Frontal cortex (tissue), 4 donors: ENCODE measurements around the gene TCAP. TPM values are rescaled to one million over a fixed set of nuclear protein-coding genes. Genes with fewer than 3 reads are reported as not detected.

Experiments
- DNase-seq, 2 donors: peaks; one replicate each; pipeline ENCODE4 v3.0.0; 2012; ENCODE audit warnings: low spot score in 2 of 2
- FAIRE-seq: peaks from 2 replicates; lab custom pipeline; 2012; peaks lifted over from hg19 to GRCh38; lab: Jason Lieb, UNC
- total RNA-seq: library from RNA; depleted of rRNA; stranded (reverse); fragments of >200 nt; gene quantifications from one replicate; pipeline ENCODE4 v1.2.3, GENCODE V29; 2014
- donor health status: control.
- donor health status: control.
- donor health status: control.

The TCAP gene
- total RNA-seq, 1 donor from 2014 or later: 0.82 TPM

DNA sequence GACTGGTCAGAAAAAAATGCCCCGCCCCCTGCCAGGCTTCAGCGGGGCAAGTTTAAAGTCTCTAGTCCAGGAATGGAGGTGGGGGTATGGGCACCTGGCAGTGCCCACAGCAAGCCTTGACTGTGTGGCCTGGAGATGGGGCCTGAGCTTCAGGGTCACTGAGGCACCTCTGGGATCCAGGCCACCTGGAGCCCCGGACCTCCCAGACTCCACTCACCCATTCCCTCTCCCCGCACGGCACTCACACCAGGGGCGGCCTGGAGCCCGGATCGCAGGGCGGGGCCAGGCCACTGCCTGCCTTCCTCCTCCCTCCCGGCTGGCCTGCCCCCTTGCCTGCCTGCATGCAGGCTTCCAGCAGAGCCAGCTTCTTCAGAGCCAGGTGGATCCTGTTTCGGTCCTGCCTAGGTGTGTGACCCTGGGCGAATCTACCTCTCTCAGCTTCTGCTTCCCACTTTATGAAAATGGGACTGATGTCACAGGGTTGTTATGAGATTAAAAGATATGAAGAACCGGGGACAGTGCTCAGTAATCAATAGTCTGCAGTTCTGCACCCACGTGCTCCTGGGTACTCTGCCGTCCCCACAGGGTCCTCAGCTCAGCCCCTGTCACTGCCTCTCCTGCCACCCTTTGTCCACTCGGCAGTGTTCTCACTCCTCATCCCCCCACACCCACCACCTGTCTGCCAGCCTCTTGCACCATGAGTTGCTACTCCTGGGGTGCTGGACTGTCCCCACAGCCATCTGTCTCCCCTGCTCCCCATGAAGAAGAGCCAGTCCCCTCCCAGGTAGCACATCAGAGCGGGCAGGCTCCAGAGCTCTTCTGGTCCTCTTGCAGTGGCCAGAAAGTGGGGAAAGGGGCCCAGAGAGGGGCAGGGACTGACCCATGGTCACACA lies 1.2 kb upstream of the TCAP start:
- no peak for DNase-seq
- no peak for FAIRE-seq

DNA sequence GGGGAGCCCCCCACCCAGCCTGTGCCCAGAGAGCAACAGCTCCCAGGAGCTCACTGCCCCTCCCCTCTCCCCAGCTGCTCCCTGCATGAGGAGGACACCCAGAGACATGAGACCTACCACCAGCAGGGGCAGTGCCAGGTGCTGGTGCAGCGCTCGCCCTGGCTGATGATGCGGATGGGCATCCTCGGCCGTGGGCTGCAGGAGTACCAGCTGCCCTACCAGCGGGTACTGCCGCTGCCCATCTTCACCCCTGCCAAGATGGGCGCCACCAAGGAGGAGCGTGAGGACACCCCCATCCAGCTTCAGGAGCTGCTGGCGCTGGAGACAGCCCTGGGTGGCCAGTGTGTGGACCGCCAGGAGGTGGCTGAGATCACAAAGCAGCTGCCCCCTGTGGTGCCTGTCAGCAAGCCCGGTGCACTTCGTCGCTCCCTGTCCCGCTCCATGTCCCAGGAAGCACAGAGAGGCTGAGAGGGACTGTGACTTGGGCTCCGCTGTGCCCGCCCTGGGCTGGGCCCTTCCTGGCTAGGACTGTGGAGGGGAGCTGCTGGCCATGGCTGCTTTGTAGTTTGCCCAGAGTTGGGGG lies 584 bp downstream of the TCAP start:
- FAIRE-seq: no peak
- DNase-seq: no peak

- no peak for FAIRE-seq
- no peak for DNase-seq
These were observed 1.1 kb downstream of the TCAP start for GRCh38 chr17:39666231-39666600.

DNA sequence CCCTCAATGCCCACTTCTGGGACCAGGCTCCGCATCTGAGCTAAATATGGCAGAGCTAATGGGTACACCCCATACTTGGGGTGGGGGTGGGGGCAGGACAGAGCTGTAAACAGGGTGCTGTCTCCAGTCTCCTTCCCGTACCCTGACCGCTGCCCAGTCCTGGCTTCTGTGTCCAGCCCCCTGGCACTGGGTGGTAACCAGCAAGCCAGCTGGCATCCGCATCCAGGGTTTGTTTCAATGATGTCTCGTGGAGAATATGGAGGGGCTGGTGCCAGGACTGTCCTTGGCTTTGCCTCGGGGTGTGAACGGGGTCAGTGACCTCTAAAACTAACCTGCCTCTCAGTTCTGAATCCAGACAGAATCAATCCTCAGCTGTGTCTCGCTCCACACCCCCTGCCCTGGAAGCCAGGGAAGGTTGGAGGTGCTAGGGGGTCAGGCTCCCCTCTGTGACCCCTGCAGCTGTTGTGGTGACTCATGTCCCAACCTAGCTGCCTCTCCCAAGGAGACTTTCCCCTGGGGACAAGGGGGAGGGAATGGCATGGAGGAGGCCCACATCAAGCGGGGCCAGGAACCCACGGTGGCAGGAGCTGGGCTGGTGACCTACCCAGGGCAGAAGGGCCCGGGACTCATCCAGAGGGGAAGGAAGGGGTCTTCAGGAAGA lies 1.6 kb downstream of the TCAP start:
- FAIRE-seq: no peak
- DNase-seq: peak in 1 of 2 donors; percentile 61

DNA sequence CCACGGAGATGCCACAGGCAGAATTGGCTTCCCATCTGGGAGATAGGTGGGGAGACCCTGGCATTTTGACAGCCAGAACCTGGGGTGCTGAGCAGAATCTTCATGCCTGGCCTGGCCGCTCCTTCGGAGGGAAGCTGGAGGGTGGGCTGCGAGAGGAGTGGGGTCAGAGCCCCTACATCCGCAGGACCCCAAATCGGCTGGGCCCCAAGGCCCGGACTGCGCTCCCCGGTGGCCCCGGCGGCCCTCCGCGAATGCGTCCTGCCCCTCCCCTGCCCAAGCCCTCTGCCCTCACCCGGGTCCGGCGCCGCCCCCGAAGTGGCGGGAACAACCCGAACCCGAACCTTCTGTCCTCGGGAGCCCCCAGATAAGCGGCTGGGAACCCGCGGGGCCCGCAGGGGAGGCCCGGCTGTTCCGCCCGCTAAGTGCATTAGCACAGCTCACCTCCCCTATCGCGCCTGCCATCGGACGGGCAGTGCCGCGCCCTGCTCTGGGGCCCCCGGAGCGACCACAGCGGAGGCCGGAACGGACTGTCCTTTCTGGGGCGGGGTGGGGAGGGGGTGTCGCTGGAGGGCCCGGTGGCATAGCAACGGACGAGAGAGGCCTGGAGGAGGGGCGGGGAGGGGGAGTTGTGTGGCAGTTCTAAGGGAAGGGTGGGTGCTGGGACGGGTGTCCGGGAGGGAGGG lies 2.3 kb downstream of the TCAP start:
- DNase-seq (no peak), FAIRE-seq (no peak)

DNA sequence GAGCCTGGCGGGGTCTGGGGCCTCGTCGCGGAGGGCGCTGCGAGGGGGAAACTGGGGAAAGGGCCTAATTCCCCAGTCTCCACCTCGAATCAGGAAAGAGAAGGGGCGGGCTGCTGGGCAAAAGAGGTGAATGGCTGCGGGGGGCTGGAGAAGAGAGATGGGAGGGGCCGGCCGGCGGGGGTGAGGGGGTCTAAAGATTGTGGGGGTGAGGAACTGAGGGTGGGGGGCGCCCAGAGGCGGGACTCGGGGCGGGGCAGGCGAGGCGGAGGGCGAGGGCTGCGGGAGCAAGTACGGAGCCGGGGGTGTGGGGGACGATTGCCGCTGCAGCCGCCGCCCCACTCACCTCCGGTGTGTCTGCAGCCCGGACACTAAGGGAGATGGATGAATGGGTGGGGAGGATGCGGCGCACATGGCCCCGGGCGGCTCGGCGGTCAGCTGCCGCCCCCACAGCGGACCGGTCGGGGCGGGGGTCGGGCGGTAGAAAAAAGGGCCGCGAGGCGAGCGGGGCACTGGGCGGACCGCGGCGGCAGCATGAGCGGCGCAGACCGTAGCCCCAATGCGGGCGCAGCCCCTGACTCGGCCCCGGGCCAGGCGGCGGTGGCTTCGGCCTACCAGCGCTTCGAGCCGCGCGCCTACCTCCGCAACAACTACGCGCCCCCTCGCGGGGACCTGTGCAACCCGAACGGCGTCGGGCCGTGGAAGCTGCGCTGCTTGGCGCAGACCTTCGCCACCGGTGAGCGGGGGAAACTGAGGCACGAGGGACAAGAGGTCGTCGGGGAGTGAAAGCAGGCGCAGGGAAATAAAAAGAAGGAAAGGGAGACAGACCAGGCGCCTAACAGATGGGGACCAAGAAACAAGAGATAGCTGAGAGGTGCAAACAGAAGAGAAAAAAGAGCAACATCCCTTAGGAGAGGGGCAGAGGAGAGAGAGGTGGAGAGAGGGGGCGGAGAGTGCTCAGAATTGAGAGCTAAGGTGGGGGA lies 3.1 kb downstream of the TCAP start, which contains the start of gene PNMT:
Gene PNMT (plus strand): TSS at position 509 of the 980 bp plus-strand sequence. CDS start 23 bp downstream, at position 532.
- peak; percentile 67 to 75 for DNase-seq
- no peak for FAIRE-seq

DNA sequence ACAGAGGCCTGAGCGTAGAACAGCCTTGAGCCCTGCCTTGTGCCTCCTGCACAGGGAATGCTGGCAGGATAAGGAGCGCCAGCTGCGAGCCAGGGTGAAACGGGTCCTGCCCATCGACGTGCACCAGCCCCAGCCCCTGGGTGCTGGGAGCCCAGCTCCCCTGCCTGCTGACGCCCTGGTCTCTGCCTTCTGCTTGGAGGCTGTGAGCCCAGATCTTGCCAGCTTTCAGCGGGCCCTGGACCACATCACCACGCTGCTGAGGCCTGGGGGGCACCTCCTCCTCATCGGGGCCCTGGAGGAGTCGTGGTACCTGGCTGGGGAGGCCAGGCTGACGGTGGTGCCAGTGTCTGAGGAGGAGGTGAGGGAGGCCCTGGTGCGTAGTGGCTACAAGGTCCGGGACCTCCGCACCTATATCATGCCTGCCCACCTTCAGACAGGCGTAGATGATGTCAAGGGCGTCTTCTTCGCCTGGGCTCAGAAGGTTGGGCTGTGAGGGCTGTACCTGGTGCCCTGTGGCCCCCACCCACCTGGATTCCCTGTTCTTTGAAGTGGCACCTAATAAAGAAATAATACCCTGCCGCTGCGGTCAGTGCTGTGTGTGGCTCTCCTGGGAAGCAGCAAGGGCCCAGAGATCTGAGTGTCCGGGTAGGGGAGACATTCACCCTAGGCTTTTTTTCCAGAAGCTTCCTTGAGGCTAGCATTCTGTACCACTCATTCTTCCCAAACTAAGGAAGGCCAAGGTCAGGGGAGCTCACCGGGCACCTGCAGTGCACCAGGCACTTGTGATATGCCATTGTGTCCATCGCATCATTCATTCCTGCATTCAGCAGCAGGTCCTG lies 5.0 kb downstream of the TCAP start:
- DNase-seq: no peak
- no peak for FAIRE-seq

DNA sequence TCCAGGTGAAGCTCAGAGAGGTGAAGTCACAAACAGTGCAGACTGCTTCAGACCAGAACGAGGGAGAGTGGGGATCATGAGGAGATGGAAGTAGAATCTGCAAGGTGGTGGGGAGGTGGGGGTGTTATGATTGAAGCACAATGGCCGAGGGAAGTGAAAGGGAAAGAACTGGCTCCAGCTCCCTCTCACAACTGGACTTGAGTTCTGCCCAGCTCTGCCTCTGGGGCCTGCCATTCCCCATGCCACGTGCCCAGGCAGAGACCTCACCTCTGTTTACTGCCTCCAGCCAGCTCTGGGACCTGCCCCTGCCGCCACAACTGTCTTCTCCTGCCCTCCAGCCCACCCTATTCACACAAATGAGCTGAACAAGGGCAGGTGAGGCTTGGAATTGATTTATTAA lies 5.6 kb downstream of the TCAP start:
- DNase-seq (no peak), FAIRE-seq (no peak)

GRCh38 chr17:39671651-39672521 lies 6.7 kb downstream of the TCAP start:
- no peak for FAIRE-seq
- DNase-seq: peak; percentile 64 to 72

DNA sequence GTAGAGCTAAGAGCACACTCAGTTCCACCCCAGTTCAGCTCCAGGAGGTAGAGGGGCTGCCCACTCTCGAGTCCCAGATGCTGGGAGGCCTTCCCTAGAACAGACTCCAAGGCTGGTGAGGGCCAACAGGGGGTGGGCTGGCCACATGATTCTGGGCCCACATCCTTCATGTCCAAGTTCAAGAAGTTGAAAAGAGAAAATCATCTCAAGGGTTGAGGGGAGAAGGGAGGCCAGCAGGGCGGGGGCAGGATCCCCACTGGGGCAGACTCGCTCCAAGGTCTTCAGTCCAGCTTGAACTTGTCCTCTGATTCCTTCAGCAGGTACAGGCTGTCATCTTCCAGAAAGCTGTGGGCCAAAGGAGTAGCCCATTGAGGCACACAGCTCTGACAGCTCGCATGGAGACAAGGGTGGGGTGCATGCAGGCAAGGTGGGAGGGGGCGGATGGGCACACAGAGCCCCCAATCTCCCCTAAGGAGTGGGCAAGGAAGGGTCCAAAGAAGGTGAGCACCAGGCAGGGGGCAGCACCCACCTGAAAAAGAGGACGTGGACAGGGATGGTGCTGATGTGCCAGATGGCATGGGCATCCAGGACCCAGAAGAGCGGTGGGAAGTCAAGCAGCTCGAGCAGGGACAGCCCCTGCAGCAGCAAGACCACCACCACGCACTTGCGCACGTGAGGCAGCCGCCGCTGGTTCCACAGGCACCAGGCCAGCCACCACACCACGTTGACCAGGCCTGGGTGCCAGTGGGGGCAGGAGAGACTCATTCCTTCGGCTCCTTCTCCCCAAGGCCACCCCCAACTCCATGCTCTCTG lies 7.6 kb downstream of the TCAP start:
- DNase-seq: no peak
- FAIRE-seq: no peak

DNA sequence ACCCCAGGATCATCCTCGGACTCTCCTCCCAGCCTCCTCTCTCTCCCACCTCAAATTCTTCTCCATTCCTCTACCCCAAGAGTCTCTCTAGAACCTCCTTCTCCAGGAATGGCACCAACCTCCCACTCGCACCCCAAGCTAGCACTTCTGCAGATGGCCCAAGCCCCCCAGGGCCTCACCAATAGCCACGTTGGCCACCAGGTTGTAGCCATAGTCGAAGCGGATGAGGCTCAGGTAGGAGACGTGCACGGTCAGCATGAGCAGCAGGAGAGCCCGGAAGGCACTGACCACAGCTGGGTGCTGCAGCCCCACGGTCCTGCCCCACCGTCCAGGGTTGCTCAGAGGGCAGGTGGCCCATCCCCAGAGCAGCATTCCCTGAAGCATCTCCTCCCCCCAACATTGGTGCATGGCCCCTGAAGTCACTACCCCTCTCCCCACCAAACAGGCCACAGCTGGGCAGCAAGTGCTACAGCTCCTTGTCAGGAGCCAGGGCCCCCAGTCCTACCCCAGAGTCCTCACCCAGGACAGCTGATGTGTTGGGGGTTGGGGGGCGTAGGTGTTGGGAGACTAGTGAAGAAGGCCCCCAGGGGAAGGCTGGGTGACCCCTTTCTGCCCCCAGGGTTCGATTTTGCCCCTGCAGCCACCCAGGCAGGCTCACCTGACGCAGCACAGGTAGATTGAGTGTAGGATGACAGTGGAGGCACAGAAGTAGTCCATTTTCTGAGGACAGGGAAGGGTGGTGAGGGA lies 8.4 kb downstream of the TCAP start:
- DNase-seq (no peak), FAIRE-seq (no peak)

DNA sequence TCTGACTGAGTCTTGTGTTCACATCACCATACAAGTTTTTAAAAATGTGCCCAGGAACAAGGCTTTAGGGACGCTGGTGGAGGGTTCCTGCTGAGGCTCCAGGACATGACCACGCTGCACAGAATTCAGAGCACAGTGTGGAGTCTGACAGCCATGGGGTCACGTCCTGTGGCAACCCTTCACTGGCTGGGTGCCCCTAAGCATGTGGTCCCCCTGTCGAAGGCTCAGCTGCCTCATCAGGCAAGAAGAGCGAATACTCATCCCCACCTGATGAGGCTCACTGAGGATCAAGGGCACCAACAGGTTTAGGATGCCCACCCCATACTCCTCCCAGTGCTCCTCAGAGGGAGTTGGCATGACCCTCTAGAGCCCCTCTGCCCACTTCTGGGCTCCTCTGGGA lies 9.0 kb downstream of the TCAP start:
- no peak for FAIRE-seq
- DNase-seq: no peak

- DNase-seq: no peak
- FAIRE-seq: no peak
These were observed 9.7 kb downstream of the TCAP start for GRCh38 chr17:39674702-39675389.

DNA sequence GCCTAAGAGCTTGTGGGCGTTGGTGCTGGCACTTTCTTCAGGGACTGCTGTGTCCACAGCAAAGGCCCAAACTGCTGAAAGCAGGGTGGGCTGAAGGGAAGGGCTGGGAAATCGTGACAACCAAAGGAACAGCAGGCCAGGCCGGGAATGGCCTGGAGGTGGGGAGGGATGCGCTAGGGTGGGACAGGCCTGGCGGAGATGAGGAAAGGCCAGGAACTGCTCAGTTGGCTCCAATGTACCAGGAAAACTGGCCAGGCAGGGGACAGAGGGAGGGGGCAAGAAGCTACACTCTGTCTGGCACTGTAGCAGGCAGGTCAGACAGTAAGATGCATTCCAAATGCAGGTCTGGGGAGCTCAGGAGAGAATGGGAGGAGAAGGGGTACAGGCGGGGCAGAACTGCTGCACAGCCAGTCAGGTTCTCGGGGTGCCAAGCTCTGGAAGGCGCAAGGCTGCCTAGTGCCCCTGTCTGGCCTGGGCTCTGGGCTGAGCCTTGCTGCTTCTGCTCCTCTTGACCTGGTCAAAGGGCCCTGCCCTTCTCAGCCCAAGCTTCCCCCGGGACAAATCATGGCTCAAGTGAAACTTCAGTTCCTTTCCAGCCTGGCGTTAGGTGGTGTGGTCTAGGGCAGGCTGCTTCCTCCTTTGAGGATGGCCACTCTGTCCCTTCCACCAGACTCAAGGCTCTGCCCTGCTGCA lies 10.4 kb downstream of the TCAP start:
- DNase-seq (no peak), FAIRE-seq (no peak)
